ENCODE results near the gene TBC1D2B.

TBC1D2B gene

GRCh38 chr15:78052001-78052401, 25.5 kb downstream of the TBC1D2B start:
- peak; percentile 11 to 65 for DNase-seq

GRCh38 chr15:78051596-78051995, 25.9 kb downstream of the TBC1D2B start:
- no peak for DNase-seq

- peak in 1 of 2 experiments; percentile 18 for DNase-seq
Observed at GRCh38 chr15:78050826-78051225, 26.7 kb downstream of the TBC1D2B start.

- DNase-seq: no peak
Observed at GRCh38 chr15:78050441-78050809, 27.1 kb downstream of the TBC1D2B start.

- DNase-seq: no peak
Observed at GRCh38 chr15:78049691-78050440, 27.6 kb downstream of the TBC1D2B start.

GRCh38 chr15:78048628-78048920, 28.9 kb downstream of the TBC1D2B start:
- no peak for DNase-seq

GRCh38 chr15:78047761-78048627, 29.5 kb downstream of the TBC1D2B start:
- no peak for DNase-seq

- DNase-seq: no peak
Observed at GRCh38 chr15:78046796-78047341, 30.6 kb downstream of the TBC1D2B start.

- no peak for DNase-seq
Observed at GRCh38 chr15:78045189-78045588, 32.3 kb downstream of the TBC1D2B start.

- peak in 1 of 2 experiments; percentile 21 for DNase-seq
Observed at GRCh38 chr15:78044407-78045155, 32.9 kb downstream of the TBC1D2B start.

GRCh38 chr15:78041946-78042345, 35.6 kb downstream of the TBC1D2B start:
- no peak for DNase-seq

GRCh38 chr15:78040653-78041244, 36.8 kb downstream of the TBC1D2B start:
- no peak for DNase-seq

GRCh38 chr15:78038585-78039247, 38.8 kb downstream of the TBC1D2B start:
- DNase-seq: no peak

GRCh38 chr15:78037779-78038305, 39.7 kb downstream of the TBC1D2B start:
- no peak for DNase-seq

- DNase-seq: no peak
Observed at GRCh38 chr15:78037328-78037727, 40.2 kb downstream of the TBC1D2B start.

GRCh38 chr15:78035861-78036476, 41.5 kb downstream of the TBC1D2B start:
- no peak for DNase-seq

- no peak for DNase-seq
Observed at GRCh38 chr15:78035321-78035751, 42.2 kb downstream of the TBC1D2B start.

- DNase-seq: no peak
Observed at GRCh38 chr15:78034495-78035191, 42.9 kb downstream of the TBC1D2B start.

GRCh38 chr15:78033864-78034263, 43.6 kb downstream of the TBC1D2B start:
- DNase-seq: no peak

GRCh38 chr15:78032671-78033070, 44.8 kb downstream of the TBC1D2B start:
- no peak for DNase-seq

- DNase-seq: no peak
Observed at GRCh38 chr15:78024883-78025282, 52.6 kb downstream of the TBC1D2B start.

Measured in NCI-H446 (cell line).